GM12874 (cell line): ENCODE data around the gene VPS33B.

Experiments used
- TF ChIP-seq, protein P1 (sequence below): IDR thresholded peaks from 2 replicates; pipeline ENCODE4 v1.5.1; 2011; ENCODE audit warnings: low read depth, mild to moderate bottlenecking, control low read depth, low read length, moderate library complexity; ENCODE audit not compliant: insufficient read depth

Gene VPS33B

DNA sequence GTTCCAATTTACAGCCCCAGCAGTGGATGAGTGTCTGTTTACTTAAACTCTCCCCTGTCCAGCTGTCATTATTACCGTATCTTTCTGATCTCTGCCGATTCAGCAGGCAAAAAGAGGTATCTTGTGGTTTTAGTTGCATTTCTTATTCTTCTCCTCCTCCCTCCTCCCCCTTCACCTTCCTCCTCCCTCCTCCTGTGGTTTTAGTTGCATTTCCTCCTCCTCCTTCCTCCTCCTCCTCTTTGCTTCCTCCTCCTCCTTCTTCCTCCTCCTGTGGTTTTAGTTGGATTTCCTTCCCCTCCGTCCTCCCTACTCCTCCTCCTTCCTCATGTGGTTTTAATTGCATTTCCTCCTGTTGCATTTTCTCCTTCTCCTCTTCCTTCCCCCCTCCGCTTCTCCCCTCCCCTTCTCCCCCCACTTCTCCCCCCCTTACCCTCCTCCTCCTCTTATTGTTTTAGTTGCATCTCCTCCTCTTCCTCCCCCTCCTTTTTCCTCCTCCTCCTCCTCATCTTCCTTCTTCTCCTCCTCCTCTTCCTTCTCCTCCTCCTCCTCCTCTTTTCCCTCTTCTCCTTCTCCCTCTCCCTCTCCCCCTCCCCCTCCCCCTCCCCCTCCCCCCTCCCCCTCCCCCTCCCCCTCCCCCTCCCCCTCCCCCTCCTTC is 25.3 kb upstream of the VPS33B start:
- TF ChIP-seq, protein P1, sequence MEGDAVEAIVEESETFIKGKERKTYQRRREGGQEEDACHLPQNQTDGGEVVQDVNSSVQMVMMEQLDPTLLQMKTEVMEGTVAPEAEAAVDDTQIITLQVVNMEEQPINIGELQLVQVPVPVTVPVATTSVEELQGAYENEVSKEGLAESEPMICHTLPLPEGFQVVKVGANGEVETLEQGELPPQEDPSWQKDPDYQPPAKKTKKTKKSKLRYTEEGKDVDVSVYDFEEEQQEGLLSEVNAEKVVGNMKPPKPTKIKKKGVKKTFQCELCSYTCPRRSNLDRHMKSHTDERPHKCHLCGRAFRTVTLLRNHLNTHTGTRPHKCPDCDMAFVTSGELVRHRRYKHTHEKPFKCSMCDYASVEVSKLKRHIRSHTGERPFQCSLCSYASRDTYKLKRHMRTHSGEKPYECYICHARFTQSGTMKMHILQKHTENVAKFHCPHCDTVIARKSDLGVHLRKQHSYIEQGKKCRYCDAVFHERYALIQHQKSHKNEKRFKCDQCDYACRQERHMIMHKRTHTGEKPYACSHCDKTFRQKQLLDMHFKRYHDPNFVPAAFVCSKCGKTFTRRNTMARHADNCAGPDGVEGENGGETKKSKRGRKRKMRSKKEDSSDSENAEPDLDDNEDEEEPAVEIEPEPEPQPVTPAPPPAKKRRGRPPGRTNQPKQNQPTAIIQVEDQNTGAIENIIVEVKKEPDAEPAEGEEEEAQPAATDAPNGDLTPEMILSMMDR = no peak

DNA sequence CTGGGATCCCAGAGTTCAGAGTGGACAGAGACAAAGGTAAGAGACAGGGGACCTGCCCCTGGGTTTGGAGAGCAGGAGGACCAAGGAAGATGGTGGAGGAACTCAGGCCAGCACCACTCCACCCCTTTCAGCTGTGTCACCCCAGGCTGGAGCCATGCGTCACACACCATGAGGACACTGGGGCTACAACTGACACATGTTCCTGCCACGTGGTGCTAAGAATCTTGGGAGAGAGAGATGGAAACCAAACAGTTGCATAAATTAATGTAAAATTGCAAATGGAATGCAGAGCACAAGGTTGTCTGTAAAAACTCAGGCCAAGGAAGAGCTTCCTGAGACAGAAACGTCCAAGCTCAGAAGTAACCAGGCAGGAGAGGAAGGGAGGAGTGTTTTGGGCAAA is 22.7 kb upstream of the VPS33B start:
- TF ChIP-seq, protein P1 = no peak

DNA sequence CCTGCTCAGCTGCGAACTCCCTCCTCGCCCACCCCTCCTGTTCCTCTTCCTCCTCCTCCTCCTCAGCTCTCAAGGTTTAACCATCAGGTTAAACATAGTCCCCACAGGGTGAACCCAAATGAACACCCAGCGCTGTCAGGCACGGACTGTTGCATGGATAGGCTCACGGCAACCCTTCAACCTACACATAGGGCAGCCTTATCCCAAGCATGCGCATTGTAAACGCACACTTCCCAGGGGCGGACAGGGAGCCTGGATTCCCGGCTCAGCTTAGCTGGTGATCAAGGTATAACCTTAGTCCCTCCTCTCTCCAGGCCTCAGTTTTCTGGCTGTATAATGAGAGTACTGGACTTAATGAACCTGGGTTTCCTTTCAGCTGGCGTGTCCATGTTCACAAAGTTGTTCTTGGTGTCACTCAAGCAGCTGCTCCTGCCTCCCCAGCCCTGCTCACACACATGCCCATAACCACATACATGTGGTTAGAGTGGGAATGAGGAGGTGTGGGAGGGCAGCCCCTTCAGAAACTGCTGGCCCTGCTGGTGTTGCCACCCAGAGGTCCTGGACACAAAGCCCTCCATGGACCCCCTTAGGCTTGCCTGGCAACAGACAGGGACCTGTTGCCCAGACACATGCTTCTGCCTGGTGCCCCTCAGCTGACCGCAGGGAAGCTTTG is 20.9 kb upstream of the VPS33B start:
- TF ChIP-seq, protein P1 = no peak

DNA sequence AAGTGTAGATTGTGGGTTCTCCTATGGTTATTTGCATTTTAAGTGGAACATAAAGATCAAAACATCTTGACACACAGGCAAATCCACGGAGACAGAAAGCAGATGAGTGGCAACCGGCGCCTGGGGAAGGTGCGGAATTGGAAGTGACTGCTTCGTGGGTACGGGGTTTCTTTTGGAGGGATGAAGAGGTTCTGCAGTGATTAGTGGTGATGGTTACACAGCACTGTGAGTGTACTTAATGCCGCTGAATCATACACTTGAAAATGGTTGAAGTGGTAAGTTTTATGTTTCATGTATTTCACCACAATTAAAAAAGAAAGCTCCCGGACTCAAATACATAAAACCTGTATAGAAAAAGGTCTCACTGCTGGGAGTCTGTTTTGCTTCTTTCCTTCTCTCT is 18.5 kb upstream of the VPS33B start:
- TF ChIP-seq, protein P1 = no peak

DNA sequence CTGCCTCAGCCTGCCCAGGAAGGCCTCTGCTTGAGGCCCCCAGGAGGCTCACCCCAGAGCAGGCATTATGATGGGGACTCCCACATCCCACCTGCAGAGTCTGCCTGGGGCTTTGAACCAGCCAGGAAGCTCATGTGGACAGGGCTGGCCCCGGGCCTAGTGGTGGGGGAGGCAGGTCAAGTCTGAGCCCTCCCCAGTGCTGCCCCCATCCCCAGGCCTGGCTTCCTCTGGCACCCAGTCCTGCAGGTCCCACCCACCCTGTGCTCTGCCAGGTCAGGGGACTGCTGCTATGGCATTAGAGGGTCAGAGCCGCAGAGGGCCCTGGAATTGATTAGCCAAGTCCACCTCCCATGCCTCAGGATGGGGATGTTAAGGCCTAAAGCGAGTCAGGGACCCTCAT is 17.6 kb upstream of the VPS33B start:
- TF ChIP-seq, protein P1 = no peak

DNA sequence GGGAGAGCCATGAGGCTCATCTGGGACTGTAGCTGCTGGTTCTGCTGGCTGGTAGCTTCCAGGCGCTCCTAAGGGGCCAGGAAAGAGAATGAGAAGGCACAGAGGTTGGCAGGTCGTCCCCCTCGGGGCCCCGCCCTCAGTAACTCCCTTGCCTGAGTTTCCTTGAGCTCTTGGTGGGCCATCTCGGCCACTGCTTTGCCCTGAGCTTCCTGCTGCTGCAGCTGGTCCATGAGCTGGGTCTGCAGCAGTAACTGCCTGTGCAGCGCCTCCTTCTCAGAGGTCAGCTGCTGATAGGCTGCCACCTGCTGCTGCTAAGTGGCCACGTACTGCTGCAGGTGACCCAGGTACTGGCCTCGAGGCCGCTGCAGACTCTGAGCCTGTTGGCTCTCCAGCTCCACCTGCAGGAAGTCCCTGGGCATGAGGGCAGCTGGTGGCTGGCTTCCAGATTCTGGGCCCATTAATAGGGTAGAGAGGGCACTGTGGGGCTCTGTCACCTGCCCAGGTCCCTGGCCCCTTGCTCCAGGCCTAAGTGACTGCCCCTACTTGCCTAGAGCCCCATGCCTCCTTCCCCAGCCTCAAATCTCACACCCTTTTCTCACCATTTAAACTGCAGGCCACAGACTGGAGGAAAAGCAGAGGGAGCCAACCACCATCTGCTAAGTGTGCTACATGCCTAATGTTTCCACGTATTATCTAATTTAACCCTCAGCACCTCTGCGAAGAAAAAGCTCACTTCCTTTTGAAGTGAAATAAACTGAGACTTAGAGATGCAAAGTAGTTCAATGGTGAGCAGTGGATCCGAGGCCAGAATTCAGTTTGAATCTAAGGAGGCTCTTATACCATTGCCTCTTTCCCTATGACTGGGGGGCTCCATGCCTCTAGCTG is 10.8 kb upstream of the VPS33B start:
- TF ChIP-seq, protein P1 = peak; percentile 74

DNA sequence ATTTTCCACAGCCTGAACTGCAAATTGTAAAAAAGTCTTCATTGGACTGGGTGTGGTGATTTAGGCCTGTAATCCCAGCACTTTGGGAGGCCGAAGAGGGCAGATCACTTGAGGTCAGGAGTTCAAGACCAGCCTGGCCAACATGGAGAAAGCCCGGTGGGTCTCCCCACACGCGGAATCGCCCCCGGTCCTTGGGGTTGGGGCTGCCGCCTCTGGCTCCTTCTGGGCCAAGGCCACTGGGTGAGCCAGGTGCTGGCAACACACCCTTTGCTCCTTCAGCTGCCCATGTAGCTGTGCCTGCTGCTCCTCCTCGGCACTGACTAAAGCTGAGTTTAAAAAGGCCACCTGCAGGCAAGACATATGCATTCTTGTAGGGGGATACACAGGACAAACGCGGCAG is 9.4 kb upstream of the VPS33B start:
- TF ChIP-seq, protein P1 = no peak
